Pancreas (tissue), 10 donors: ENCODE measurements around the gene ABCA3. TPM values are rescaled to one million over a fixed set of nuclear protein-coding genes. Genes with fewer than 3 reads are reported as not detected.
"Not testable (repeated sequence)": the region's sequence is repeated elsewhere in the genome, so short reads cannot be mapped to it uniquely, and the experiment has no call there.

Source experiments
- ATAC-seq, 4 donors: fragments of 200-7000 bp; cut with Tn5 transposase; one replicate each; pipeline versions ENCODE4 v1.8.0 to v1.9.1; 2020; ENCODE audit warnings: mild to moderate bottlenecking in 4 of 4, moderate library complexity in 4 of 4
- DNase-seq, 6 donors: peaks; one replicate each; pipeline ENCODE4 v3.0.0-alpha.2; 2020
- FAIRE-seq: peaks from 2 replicates; lab custom pipeline; 2012; peaks lifted over from hg19 to GRCh38; lab: Jason Lieb, UNC
- H3K27ac ChIP-seq, 4 donors: fragments of 200-600 bp; sonication (generic); 1 replicate in 3 of 4; 2 replicates in 1 of 4; pipeline versions ENCODE4 v1.5.0 to v1.8.0; 2020
- H3K27me3 ChIP-seq, 4 donors: fragments of 200-600 bp; one replicate each; pipeline ENCODE4 v1.8.0; 2021
- H3K36me3 ChIP-seq, 3 donors: fragments of 200-600 bp; sonication (generic) in 1 of 3; one replicate each; pipeline versions ENCODE4 v1.5.0 to v1.8.0; 2020 to 2021
- H3K4me1 ChIP-seq, 3 donors: fragments of 200-600 bp; one replicate each; pipeline ENCODE4 v1.8.0; 2021
- H3K4me3 ChIP-seq, 4 donors: fragments of 200-600 bp; sonication (generic) in 2 of 4; one replicate each; pipeline versions ENCODE4 v1.5.0 to v1.8.0; 2020 to 2021
- H3K9me3 ChIP-seq, 4 donors: fragments of 200-600 bp; one replicate each; pipeline ENCODE4 v1.8.0; 2021
- CTCF ChIP-seq, 4 donors: fragments of 200-600 bp; sonication (generic) in 3 of 4; IDR thresholded peaks; one replicate each; pipeline versions ENCODE4 v1.5.0 to v1.8.0; 2021; ENCODE audit warnings: antibody characterized with exemption in 4 of 4
- WGBS, 2 donors: extraction: QIAGEN DNeasy Blood & Tissue Kit; methylation state at CpG; one replicate each; pipeline ENCODE4 v1.1.7; 2013; 5-methylcytosine and 5-hydroxymethylcytosine counted together
- intact Hi-C, 3 donors: fragments of 100-400 bp; cut with DNase I; formaldehyde crosslinking; loops; one replicate each; pipeline versions ENCODE4 v1.11.1 to v1.14.2; 2022
- polyA plus RNA-seq, 2 donors: library from polyadenylated mRNA; stranded (reverse); fragments of 200-250 nt; gene quantifications; one replicate each; pipeline ENCODE4 v1.2.3, GENCODE V29; 2013
- total RNA-seq, 6 donors: library from RNA; stranded (reverse); fragmentation: NEBNext Ultra II Directional in 4 of 6; extraction: Animal tissue kit (Norgen Biotek cat#: 25700) in 4 of 6; gene quantifications; one replicate each; pipeline versions ENCODE4 v1.2.1 to v1.2.4, GENCODE V29; 2021 to 2023
- donor health status: healthy with polysubstance abuse.
- donor health status: DM: no; HTN: no; CAD: no; lungs with moderate emphysema.
- donor health status: DM: no; HTN: no; CAD: no.
- donor health status: control.
- donor health status: control.
- donor health status: Bipolar disorder and iron deficiency.
- donor health status: DM: yes; HTN: yes; CAD: no.
- donor health status: DM: no; HTN: no; CAD: no.
- donor health status: DM: no; HTN: no; CAD: no.
- donor health status: DM: yes; HTN: yes; CAD: no.

ABCA3 gene
- total and polyA plus RNA-seq, 8 donors = 12.7 to 26.5 (median 18.0) TPM

- intact Hi-C loops = no loop called here
- H3K36me3 ChIP-seq = peaks cover 0 to 8% (median 2%) of the 10 kb centered on the region in 3 donors
- DNase-seq (peak; percentile 95 to 99 (median 98)), ATAC-seq (peak; percentile 95 to 98 (median 96)), FAIRE-seq (no peak)
- H3K9me3 ChIP-seq = no peaks in the 10 kb centered on the region
- TF ChIP-seq CTCF (IDR thresholded peaks at IDR 0.05) = no peak
- WGBS, 2 donors = 1% methylated on average over 61 to 88 of the region's 88 CpGs
- H3K4me3 ChIP-seq = peak within 1 kb of the TSS; percentile 67 to 97 (median 84)
- no peaks in the 10 kb centered on the region for H3K27me3 ChIP-seq
- H3K4me1 ChIP-seq = peaks cover 4 to 24% (median 14%) of the 10 kb centered on the region in 3 donors
- H3K27ac ChIP-seq = peak within 1 kb of the TSS; percentile 94 to 98 (median 94)
Measured at GRCh38 chr16:2267913-2268666, 72.4 kb downstream of the ABCA3 start, which contains the start of gene RNPS1. Gene RNPS1 (minus strand): TSS chr16:2268126. CDS start chr16:2264643, 3,483 bp downstream.

GRCh38 chr16:2267505-2267912 is 73.0 kb downstream of the ABCA3 start:
- FAIRE-seq, H3K9me3 ChIP-seq, H3K27me3 ChIP-seq, DNase-seq, intact Hi-C loops: not testable (repeated sequence)
- peak overlapping the region; percentile 67 to 97 (median 84) for H3K4me3 ChIP-seq
- peak; percentile 77 to 88 (median 82) for ATAC-seq
- peaks cover 0 to 14% (median 8%) of the 10 kb centered on the region in 3 donors for H3K36me3 ChIP-seq
- 1% methylated on average over 34 to 54 of the region's 54 CpGs for WGBS, 2 donors
- peaks cover 4 to 24% (median 14%) of the 10 kb centered on the region in 3 donors for H3K4me1 ChIP-seq
- H3K27ac ChIP-seq = peak overlapping the region; percentile 94 to 98 (median 94)

GRCh38 chr16:2266887-2267286 is 73.6 kb downstream of the ABCA3 start:
- intact Hi-C loops, FAIRE-seq, H3K27ac ChIP-seq, H3K27me3 ChIP-seq, ATAC-seq, H3K9me3 ChIP-seq: not testable (repeated sequence)
- WGBS, 2 donors = 2 to 4% methylated on average over 9 to 11 of the region's 12 CpGs
- peak overlapping the region; percentile 67 to 97 (median 84) for H3K4me3 ChIP-seq
- H3K4me1 ChIP-seq = peaks cover 4 to 24% (median 14%) of the 10 kb centered on the region in 3 donors
- peaks cover 6 to 20% (median 14%) of the 10 kb centered on the region in 3 donors for H3K36me3 ChIP-seq
- peak in 2 of 6 donors; percentile 6 to 14 for DNase-seq

GRCh38 chr16:2263026-2263425 is 77.5 kb downstream of the ABCA3 start:
- FAIRE-seq, H3K4me3 ChIP-seq: not testable (repeated sequence)
- DNase-seq = peak in 2 of 6 donors; percentile 4 to 27

GRCh38 chr16:2260250-2260649 is 80.3 kb downstream of the ABCA3 start:
- 94 to 97% methylated on average over 8 of the region's 8 CpGs for WGBS, 2 donors

More at GRCh38 chr16:2263026-2263425, 77.5 kb downstream of the ABCA3 start:
- H3K27ac ChIP-seq, H3K27me3 ChIP-seq, ATAC-seq, H3K9me3 ChIP-seq, intact Hi-C loops: not testable (repeated sequence)
- Histone ChIP-seq H3K4me1 (peaks cover 0 to 17% (median 14%) of the 10 kb centered on the region in 3 donors), H3K36me3 (peaks cover 7 to 52% (median 22%) of the 10 kb centered on the region in 3 donors)
- WGBS, 2 donors = 79 to 83% methylated on average over 14 of the region's 14 CpGs

GRCh38 chr16:2258530-2258929 is 82.0 kb downstream of the ABCA3 start:
- H3K4me1 ChIP-seq = not testable (repeated sequence)

More at GRCh38 chr16:2260250-2260649, 80.3 kb downstream of the ABCA3 start:
- no peaks in the 10 kb centered on the region for H3K27me3 ChIP-seq
- H3K9me3 ChIP-seq = no peaks in the 10 kb centered on the region
- no peak for DNase-seq
- no peak for ATAC-seq
- H3K4me1 ChIP-seq = peaks cover 0 to 5% (median under 1%) of the 10 kb centered on the region in 3 donors
- H3K4me3 ChIP-seq = no peak overlapping the region
- FAIRE-seq = no peak
- intact Hi-C loops = no loop called here
- no peak overlapping the region for H3K27ac ChIP-seq
- H3K36me3 ChIP-seq = peaks cover 9 to 80% (median 44%) of the 10 kb centered on the region in 3 donors
- no peak for TF ChIP-seq CTCF (IDR thresholded peaks at IDR 0.05)

More at GRCh38 chr16:2258530-2258929, 82.0 kb downstream of the ABCA3 start:
- H3K4me3 ChIP-seq, H3K27me3 ChIP-seq, DNase-seq, H3K9me3 ChIP-seq, H3K27ac ChIP-seq, ATAC-seq, FAIRE-seq: not testable (repeated sequence)
- whole genome bisulfite sequencing, 2 donors = 94 to 96% methylated on average over 7 of the region's 7 CpGs
- H3K36me3 ChIP-seq = peaks cover 9 to 90% (median 59%) of the 10 kb centered on the region in 3 donors
- intact Hi-C loops = loop anchor here in 1 of 3 donors (10.0 kb wide), 1 partner anchor 64 kb away; the partner anchor contains the start of gene CASKIN1
